IPS-15b (cell line): Measurements from ENCODE around the gene ZNF710.
"Not testable (repeated sequence)": the region's sequence is repeated elsewhere in the genome, so short reads cannot be mapped to it uniquely, and the experiment has no call there.

Experiments used
- H3K27me3 ChIP-seq: one replicate; pipeline ENCODE4 v1.6.1; 2013; ENCODE audit warnings: low read length; ENCODE audit not compliant: control insufficient read depth, insufficient read depth
- H3K36me3 ChIP-seq: one replicate; pipeline ENCODE4 v1.6.1; 2013; ENCODE audit warnings: low read length; ENCODE audit not compliant: control insufficient read depth, insufficient read depth
- H3K4me1 ChIP-seq: one replicate; pipeline ENCODE4 v1.6.1; 2013; ENCODE audit warnings: mild to moderate bottlenecking, low read length; ENCODE audit not compliant: control insufficient read depth, insufficient read depth
- H3K4me3 ChIP-seq: one replicate; pipeline ENCODE4 v1.5.1; 2013; ENCODE audit warnings: low read depth, low read length
- H3K9ac ChIP-seq: one replicate; pipeline ENCODE4 v1.6.1; 2013; ENCODE audit warnings: low read depth, mild to moderate bottlenecking, low read length
- H3K9me3 ChIP-seq: one replicate; pipeline ENCODE4 v1.6.1; 2013; ENCODE audit warnings: mild to moderate bottlenecking, low read length; ENCODE audit not compliant: control insufficient read depth, insufficient read depth

The ZNF710 gene

DNA sequence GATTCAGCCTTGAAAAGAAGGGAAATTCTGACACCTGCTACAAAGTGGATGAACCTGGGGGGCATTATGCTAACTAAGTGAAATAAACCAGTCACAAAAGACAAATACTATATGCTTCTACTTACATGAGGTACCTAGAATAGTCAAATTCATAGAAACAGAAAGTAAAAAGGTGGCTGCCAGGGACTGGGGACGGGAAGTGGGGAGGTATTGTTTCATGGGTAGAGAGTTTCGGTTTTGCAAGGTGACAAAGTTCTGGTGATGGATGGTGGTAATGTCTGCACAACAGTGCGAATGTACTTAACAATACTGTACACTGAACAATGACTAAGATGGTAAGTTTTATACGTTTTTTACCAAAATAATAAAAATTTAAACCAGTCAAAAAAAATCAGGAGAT is 96.4 kb downstream of the ZNF710 start:
- peaks cover 5% of the 10 kb centered on the region for H3K4me1 ChIP-seq
- H3K4me3 ChIP-seq, result no peak overlapping the region
- no peak overlapping the region for H3K9ac ChIP-seq
- H3K9me3 ChIP-seq, result no peaks in the 10 kb centered on the region
- H3K27me3 ChIP-seq, result peaks cover 5% of the 10 kb centered on the region
- no peaks in the 10 kb centered on the region for H3K36me3 ChIP-seq

DNA sequence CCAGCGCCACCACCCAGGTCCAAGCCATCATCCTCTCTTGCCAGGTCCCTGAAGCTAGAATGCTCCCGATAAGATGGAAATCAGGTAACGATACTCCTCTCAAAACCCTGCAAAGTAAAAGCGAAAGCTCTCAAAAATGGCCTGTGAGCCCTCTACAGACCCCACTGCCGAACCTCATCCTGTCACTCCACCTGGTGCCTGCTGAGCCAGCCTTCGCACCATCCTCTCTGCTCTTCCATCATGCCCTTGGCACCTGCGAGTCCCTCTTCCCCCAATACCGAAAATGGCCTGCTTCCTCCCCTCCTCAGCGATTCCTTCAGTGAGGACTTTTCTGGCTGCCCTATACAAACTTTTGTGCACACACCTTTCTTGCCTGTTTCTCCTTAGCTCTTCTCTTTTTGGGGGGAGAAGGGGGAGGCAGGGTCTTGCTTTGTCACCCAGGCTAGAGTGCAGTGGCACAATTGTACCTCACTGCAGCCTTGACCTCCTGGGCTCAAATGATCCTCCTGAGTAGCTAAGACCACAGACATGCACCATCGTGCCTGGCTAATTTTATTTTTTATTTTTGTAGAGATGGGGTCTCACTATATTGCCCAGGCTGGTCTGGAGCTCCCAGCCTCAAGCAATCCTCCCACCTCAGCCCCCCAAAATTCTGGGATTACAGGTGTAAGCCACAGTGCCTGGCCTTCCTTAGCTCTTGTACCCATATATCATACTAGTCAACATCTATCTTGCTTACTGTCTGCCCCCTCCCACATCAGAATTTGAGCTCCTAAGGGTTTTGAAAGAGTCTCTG is 98.1 kb downstream of the ZNF710 start:
- H3K4me1 ChIP-seq, result peaks cover 5% of the 10 kb centered on the region
- H3K9me3 ChIP-seq, result no peaks in the 10 kb centered on the region
- H3K9ac ChIP-seq, result no peak overlapping the region
- no peak overlapping the region for H3K4me3 ChIP-seq
- H3K36me3 ChIP-seq, result no peaks in the 10 kb centered on the region
- peaks cover 17% of the 10 kb centered on the region for H3K27me3 ChIP-seq

DNA sequence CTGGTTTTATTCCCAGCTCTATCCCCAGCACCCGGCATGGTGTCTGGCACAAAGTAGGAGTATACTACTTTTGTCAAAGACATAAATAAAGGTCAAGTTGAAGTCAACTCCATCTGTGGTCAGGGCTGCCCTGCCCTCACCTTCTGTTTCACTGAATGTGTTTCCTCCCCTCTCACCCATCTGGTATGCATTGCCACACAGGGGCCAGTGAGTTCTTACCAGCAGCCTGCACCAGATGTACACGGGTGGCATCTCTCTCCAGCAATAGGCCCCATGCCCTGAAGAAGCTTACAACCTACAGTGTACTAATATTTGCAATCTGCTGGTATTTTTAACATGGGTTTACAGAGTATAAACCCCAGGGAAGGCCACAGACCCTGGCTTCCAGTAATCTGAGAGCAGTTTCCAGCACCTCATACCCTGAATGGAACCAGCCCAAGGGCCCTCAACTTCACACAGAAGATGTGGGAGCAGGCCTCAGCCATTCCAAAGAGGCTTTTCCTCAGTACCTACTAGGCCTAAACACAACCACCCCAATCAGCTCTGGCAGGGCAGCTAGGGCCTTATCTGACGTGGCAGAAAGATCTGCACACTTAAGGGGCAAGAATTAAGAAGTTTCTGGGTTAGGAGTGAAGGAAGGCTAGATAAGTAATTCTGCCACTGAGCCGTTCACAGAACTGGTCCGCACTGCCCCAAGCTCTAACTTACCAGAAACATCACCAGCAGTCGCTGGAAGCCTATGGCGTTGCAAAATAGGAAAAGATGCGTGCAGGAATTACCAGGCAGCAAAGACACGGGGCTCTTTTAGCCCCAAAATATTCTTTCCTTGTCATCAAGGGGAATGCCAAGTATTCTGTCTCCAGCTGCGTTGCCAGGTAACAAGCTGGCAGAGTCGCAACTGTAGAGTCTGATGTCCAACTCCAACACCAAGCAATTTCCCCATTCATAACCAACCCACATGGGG is 99.0 kb downstream of the ZNF710 start:
- Histone ChIP-seq H3K4me3 (no peak overlapping the region), H3K27me3 (peaks cover 21% of the 10 kb centered on the region), H3K9me3 (no peaks in the 10 kb centered on the region), H3K36me3 (no peaks in the 10 kb centered on the region), H3K4me1 (peaks cover 5% of the 10 kb centered on the region), H3K9ac (no peak overlapping the region)

DNA sequence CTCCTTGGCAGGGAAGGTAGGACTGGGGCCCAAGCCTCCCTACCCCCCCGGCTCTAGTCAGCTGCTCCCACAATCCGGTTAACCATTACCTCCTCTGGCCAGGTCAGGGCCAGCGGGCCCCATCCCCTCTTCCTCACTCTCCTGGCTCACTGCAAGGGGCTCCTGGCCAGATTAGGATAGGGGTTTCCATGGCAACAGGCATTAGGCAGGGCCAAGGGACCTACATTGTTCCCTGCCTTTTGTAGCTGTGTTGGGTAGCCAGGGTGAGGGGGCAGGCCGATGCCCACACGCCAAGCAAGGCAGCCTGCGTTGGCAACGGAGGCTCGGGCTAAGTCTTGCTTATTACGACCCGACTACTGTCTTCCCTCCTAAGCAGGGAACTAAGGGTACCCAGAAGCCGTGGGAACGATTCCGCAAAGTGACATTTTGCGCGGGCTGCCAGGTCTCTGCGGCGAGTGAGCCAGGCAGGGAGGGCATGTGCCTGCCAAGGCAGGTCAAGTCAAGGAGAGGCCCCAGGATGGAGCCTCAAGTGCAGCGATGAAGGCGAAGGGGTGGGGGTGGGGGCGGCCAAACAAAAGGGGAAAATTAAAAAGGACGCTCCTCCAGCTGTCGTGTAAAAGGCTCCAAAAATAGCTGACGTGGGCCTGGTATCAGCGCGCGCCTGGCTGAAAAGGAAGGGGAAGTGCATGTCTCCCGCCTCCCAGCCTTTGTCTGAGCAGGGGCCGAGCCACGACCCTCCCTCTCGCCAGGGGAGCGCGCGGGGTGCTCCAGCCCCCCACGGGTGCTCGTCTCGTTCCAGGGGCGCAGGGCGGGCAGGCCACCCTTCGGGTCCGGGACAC is 100.2 kb downstream of the ZNF710 start:
- Histone ChIP-seq H3K9me3 (no peaks in the 10 kb centered on the region), H3K27me3 (peaks cover 21% of the 10 kb centered on the region), H3K4me3 (peak overlapping the region; percentile 74), H3K4me1 (peaks cover 5% of the 10 kb centered on the region), H3K36me3 (no peaks in the 10 kb centered on the region), H3K9ac (no peak overlapping the region)

DNA sequence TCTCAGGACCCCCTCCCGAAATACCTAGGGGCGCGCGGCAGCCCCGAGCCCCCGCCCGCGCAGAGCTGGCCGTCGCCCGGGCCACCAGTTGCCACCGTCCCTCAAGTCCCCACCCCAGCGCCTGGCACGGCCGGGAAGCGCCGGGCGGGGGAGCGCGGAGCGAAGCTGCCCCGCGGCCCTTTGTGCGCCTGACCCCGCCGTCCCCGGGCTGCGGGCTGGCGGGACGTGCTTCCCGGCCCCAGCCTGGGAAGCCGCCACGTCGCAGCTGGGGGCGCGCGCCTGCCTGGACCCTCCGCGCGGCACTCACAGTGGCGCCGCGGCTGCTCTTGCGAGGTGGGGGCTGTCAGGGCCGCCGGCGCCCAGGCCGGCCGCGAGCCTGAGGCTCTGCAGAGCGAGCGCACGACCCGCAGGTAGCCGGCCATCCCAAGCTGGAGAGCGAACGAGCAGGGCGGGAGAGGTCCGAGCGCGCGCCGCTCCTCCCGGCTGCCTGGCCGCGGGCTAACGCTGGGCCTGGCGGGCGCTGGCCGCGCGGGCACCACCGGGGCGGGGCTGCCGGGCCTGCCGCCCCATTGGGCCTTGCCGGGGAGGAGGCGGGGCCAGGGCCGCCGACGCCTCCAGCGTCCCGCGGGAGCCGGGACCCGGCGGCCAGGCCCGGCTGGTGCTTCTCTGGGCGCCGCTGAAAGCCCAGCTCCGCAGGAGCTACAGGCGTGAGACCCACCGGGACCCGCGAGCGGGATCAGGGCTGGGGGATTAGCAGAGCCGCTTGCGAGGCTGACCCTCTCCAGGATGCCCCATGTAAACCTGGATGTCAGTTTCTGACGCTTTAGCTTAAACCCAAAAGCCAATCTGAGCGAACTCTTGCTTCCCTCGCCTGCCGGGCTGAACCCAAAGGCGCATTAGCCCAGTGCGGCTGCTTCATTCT is 101.1 kb downstream of the ZNF710 start, which contains the start of gene IDH2:
Gene IDH2 (minus strand): TSS at position 500 of the 922 bp plus-strand sequence. CDS start 78 bp downstream, at position 422.
- Histone ChIP-seq H3K9me3 (no peaks in the 10 kb centered on the region), H3K27me3 (peaks cover 21% of the 10 kb centered on the region), H3K4me1 (peaks cover 7% of the 10 kb centered on the region), H3K9ac (peak within 1 kb of the TSS; percentile 16), H3K36me3 (no peaks in the 10 kb centered on the region), H3K4me3 (peak within 1 kb of the TSS; percentile 74)

DNA sequence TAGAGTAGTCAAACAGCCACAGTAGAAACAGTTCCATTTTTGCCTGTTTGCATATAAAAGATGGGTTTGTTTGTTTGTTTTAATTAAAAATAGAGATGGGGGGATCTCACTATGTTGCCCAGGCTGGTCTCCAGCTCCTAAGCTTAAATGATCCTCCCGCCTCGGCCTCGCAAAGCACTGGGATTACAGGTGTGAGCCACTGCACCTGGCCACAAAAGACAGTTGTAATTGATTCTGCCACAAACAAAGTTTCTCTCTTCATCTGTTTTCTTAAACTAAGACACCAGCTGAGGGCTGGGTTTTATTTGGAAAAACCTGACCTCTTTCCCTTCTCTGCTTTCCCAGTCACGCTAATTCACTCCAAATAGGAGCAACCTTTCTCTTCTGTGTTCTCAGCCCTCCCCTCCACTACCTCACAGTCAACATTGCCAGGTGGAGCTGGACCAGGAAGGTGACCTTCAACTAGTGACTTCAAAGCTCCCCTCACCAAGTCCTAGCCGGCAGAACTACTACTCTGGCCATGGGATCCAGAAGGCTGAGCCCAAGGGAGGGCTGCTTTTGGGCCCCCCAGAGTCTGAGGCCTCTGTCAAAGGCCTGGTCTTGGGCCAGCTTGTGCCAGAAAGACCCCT is 102.7 kb downstream of the ZNF710 start:
- Histone ChIP-seq H3K27me3 (peaks cover 21% of the 10 kb centered on the region), H3K36me3 (no peaks in the 10 kb centered on the region), H3K9me3 (no peaks in the 10 kb centered on the region), H3K4me3 (no peak overlapping the region), H3K9ac (no peak overlapping the region), H3K4me1 (peaks cover 7% of the 10 kb centered on the region)

DNA sequence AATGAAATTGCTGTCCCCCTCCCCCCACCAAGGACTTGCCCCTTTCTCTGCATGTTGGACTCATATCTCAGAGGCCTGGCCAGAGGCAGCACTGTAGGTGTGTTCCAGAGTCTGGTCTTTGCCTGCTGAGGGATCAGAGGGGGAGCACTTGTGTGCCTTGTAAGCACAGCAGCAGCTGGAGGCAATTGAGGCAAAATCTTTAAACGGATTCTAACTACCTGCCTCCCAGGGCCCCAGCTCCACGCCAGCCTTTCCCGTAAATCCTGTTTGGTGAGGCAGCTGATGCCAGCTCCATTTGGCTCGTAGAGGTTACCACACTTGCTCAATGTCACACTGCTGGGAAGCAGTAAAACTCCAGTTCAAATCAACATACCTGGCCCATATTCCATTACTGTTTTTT is 103.4 kb downstream of the ZNF710 start:
- Histone ChIP-seq H3K36me3 (no peaks in the 10 kb centered on the region), H3K27me3 (peaks cover 19% of the 10 kb centered on the region), H3K4me1 (peaks cover 7% of the 10 kb centered on the region), H3K9ac (no peak overlapping the region), H3K4me3 (no peak overlapping the region), H3K9me3 (no peaks in the 10 kb centered on the region)

DNA sequence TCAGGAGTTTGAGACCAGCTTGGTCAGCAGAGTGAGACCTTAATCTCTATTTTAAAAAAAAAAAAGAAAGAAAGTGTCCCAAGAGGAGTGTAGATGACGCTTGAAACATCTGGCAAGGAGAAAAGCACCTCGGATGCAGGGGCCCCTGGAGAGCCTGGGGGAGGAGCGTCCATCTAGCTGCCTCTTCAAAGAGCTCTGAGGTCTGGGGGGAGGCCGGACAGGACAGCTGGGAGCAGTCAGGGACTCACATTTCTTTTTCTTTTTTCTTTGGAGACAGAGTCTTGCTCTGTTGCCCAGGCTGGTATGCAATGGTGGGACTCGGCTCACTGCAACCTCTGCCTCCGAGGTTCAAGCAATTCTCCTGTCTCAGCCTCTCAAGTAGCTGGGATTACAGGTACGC is 104.4 kb downstream of the ZNF710 start:
- H3K9ac ChIP-seq, result no peak overlapping the region
- no peaks in the 10 kb centered on the region for H3K36me3 ChIP-seq
- H3K4me1 ChIP-seq, result peaks cover 7% of the 10 kb centered on the region
- H3K9me3 ChIP-seq, result no peaks in the 10 kb centered on the region
- peaks cover 19% of the 10 kb centered on the region for H3K27me3 ChIP-seq
- H3K4me3 ChIP-seq, result no peak overlapping the region

DNA sequence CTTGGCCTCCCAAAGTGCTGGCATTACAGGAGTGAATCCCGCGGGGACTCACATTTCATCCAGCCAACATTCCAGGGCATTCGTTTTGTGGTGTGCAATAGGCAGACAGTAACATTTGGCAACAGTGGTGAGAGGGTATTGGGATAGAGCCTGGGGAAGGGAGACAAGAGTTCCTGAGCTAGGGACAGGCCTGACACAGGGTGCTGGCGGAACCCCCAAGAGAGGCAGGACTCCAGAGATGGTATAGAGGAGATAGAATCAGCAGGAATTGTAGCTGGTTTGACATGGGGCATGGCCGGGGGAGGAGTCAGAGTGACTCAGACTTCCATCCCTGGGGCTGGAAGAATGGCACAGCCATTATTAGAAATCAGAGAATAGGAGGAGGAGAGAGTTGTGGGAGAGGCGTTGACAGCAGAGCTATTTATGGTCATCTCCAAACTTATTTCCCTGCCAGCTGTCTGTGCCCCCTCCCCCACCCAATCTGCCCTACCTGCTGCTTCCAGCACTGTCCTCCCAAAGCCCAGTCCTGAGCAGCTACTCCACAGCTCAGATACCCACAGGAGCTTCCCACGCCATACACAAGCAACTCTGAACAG is 105.5 kb downstream of the ZNF710 start:
- no peaks in the 10 kb centered on the region for H3K9me3 ChIP-seq
- H3K36me3 ChIP-seq, result no peaks in the 10 kb centered on the region
- H3K9ac ChIP-seq, result no peak overlapping the region
- peaks cover 3% of the 10 kb centered on the region for H3K4me1 ChIP-seq
- peaks cover 16% of the 10 kb centered on the region for H3K27me3 ChIP-seq
- H3K4me3 ChIP-seq, result no peak overlapping the region

DNA sequence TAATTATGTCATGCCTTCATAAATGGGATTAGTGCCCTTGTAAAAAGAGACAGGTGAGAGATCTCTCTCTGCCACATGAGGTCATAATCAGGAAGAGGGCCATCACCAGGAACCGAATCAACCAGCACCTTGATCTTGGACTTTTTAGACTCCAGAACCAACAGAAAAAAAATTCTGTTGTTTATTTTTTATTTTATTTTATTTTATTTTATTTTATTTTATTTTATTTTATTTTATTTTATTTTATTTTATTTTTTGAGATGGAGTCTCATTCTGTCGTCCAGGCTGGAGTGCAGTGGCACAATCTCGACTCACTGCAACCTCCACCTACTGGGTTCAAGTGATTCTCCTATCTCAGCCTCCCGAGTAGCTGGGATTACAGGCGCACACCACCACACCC is 106.9 kb downstream of the ZNF710 start:
- H3K4me3 ChIP-seq, H3K9ac ChIP-seq, H3K9me3 ChIP-seq, H3K4me1 ChIP-seq, H3K36me3 ChIP-seq: not testable (repeated sequence)
- peaks cover 16% of the 10 kb centered on the region for H3K27me3 ChIP-seq
